ENCODE data around the gene WDR90. TPM values are rescaled to one million over a fixed set of nuclear protein-coding genes. Genes with fewer than 3 reads are reported as not detected.

Gene WDR90
- total RNA-seq, 2 donors from 2014 or later = 49.7 to 130 TPM

DNA sequence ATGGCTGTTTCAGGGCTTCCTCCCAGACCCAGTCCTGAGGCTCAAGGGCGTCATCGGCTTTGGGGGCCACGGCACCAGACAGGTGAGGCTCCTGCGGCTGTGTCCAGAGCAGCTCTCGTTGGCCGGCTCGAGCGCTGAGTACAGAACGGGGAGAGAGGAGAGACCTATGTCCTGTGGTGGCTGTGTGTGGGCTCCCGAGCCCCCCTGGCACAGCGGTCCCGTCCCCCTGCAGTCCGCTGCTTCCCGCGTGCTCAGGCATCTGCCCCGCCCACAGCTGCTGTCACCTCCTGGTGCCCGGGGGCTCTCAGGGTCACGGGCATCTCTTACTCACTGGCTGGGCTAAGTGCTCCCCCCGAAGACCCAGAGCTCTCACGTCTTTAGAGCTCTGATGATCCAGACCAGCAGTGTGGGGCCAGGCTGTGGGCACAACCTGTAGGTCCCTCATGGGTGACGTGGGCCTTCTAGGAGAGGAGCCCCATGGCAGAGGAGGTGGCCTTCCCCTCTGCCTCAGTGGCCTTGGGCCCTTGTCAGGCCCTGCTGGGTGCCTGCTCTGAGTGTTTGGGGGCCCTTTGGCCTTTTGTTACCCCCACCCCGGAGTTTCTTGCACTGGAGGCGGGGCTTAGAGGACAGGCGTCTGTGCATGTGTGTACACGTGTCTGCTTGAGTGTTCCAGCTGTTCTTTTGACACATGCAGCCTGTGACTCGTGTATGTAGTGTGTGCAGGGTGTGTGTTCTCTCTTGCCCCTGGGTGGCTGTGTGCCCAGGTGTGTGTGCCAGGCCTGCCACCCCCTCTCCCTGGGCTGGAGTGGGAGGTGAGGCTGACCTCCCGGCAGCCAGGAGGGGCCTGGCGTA lies 3.5 kb downstream of the WDR90 start:
- H3K4me1 Mint-ChIP-seq (ENCODE audit: low read depth in 2 of 2) = peaks cover 0 to 2% of the 10 kb centered on the region in 2 donors
- H3K27ac Mint-ChIP-seq = no peak overlapping the region
- DNase-seq (ENCODE audit: low spot score) = no peak
- no peaks in the 10 kb centered on the region for H3K27me3 Mint-ChIP-seq
- no peaks in the 10 kb centered on the region for H3K36me3 Mint-ChIP-seq
- no peak for ATAC-seq
- no peaks in the 10 kb centered on the region for H3K9me3 Mint-ChIP-seq
- no peak overlapping the region for H3K4me3 Mint-ChIP-seq

DNA sequence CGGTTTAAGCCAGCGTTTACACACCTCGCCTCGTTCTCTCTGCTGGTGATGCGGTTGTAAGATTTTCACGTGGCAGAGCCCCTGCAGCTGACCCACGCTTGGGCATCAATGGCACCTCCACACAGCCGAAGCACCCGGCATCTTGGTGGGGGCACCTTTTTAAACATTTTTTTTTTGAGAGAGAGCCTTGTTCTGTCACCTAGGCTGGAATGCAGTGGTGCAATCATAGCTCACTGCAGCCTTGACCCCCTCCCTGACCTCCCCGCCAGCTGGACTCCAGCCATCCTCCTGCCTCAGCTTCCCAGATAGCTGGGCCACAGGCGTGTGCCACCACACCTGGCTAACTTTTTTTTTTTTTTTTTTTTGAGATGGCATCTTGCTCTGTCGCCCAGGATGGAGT lies 4.9 kb downstream of the WDR90 start:
- peaks cover 0 to 2% of the 10 kb centered on the region in 2 donors for H3K4me1 Mint-ChIP-seq (ENCODE audit: low read depth in 2 of 2)
- no peak for ATAC-seq
- no peak overlapping the region for H3K4me3 Mint-ChIP-seq

DNA sequence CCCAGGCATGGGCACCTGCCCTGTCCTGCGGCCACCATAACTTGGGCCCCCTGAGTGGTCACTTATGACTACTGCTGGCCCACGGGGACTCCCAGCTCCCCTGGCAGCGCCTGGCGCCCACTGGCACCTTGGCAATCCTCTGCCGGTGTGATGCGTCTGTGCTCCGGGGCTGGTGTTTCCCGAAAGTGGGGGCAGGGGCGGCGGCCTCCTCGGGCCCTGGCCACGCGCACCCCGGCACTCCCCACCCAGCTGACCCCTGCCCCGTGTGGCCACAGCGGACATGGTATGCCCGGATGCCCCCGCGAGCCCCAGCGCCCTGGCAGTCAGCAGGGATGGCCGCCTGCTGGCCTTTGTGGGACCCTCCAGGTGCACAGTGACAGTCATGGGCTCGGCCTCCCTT lies 8.3 kb downstream of the WDR90 start:
- no peak overlapping the region for H3K27ac Mint-ChIP-seq
- H3K9me3 Mint-ChIP-seq = no peaks in the 10 kb centered on the region
- H3K36me3 Mint-ChIP-seq = no peaks in the 10 kb centered on the region
- no peak overlapping the region for H3K4me3 Mint-ChIP-seq
- DNase-seq (ENCODE audit: low spot score) (no peak), ATAC-seq (no peak)
- H3K27me3 Mint-ChIP-seq = no peaks in the 10 kb centered on the region
- peaks cover 6 to 8% of the 10 kb centered on the region in 2 donors for H3K4me1 Mint-ChIP-seq (ENCODE audit: low read depth in 2 of 2)

More for the DNA sequence above, 4.9 kb downstream of the WDR90 start:
- H3K36me3 Mint-ChIP-seq = no peaks in the 10 kb centered on the region
- no peak for DNase-seq (ENCODE audit: low spot score)
- H3K9me3 Mint-ChIP-seq = no peaks in the 10 kb centered on the region
- H3K27ac Mint-ChIP-seq = no peak overlapping the region
- H3K27me3 Mint-ChIP-seq = no peaks in the 10 kb centered on the region

DNA sequence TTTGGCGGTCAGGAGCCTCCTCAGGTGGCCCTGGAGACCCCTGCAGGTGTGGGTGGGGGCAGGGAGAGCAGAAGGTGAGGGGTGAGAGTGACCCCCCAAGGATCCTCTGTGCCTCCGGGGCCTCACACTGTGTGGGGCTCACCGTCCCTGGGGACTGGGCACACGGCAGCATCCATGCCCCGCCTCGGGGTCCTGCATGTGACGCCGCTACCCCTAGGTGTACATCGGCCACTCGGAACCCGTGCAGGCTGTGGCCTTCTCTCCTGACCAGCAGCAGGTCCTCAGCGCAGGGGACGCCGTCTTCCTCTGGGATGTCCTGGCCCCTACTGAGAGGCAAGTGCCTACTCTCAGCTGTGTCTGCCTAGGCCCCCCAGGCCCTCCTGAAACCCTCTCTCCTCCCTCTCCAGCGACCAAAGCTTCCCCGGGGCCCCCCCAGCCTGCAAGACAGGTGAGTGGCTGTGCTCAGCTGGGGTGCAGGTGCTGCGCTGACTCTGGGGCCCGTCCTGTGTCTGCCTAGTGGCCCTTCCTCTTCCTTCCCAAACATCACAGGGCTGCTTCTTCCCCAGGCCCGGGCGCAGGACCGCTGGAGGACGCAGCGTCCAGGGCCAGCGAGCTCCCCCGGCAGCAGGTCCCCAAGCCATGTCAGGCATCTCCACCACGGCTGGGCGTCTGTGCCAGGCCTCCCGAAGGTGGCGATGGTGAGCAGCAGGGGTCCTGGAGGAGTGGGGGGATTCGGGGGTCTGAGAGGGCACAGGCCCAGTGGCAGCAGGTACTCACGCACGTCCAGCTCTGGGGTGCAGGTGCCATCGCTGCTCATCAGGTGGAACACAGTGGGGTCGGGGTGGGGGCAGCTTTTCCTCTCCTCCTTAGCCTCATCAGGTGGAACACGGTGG lies 9.8 kb downstream of the WDR90 start:
- no peaks in the 10 kb centered on the region for H3K27me3 Mint-ChIP-seq
- no peak for DNase-seq (ENCODE audit: low spot score)
- peaks cover 6 to 8% of the 10 kb centered on the region in 2 donors for H3K4me1 Mint-ChIP-seq (ENCODE audit: low read depth in 2 of 2)
- no peak for ATAC-seq
- H3K27ac Mint-ChIP-seq = no peak overlapping the region
- no peaks in the 10 kb centered on the region for H3K36me3 Mint-ChIP-seq
- H3K4me3 Mint-ChIP-seq = no peak overlapping the region
- no peaks in the 10 kb centered on the region for H3K9me3 Mint-ChIP-seq

DNA sequence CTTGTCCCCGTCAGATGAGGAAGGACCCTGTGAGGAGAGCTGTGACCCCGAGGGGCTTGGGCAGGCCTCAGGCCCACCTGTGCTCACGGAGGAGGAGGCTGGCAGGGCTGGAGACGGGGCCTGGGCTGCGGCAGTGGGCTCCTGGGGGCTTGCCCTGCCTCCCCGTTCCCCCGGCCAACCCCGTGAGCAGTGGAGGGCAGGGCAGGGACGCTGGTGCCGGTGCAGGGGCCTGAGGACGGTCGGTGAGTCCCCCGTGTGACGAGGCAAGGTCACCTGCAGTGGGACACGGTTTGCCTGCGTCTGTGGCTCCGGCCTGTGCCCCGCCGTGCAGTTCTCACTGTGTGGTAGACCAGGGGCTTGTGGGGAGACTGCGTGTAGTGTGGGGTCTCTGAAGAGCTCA lies 10.5 kb downstream of the WDR90 start:
- ATAC-seq = no peak
- Mint-ChIP-seq H3K27me3 (no peaks in the 10 kb centered on the region), H3K4me1 (ENCODE audit: low read depth in 2 of 2) (peaks cover 6 to 8% of the 10 kb centered on the region in 2 donors), H3K4me3 (no peak overlapping the region), H3K9me3 (no peaks in the 10 kb centered on the region), H3K36me3 (no peaks in the 10 kb centered on the region), H3K27ac (no peak overlapping the region)
- DNase-seq (ENCODE audit: low spot score) = no peak

DNA sequence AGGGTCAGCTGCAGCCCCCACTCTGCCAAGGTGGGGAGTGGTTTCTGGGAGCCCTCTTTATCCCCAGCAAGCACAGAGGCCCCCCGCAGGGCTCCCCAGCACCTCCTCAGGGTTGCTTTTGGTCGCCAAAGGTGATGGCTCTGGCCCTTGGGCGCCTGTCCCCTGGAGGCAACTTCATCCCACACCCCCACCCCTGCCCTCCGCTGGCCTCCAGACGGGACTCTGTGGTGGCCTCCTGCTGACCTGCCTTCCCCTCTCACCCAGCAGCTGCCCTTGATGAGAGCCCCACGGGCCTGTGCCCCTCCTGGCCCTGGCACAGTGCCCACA lies 10.9 kb downstream of the WDR90 start:
- H3K27me3 Mint-ChIP-seq = no peaks in the 10 kb centered on the region
- no peaks in the 10 kb centered on the region for H3K36me3 Mint-ChIP-seq
- DNase-seq (ENCODE audit: low spot score) (no peak), ATAC-seq (no peak)
- no peaks in the 10 kb centered on the region for H3K9me3 Mint-ChIP-seq
- no peak overlapping the region for H3K27ac Mint-ChIP-seq
- no peak overlapping the region for H3K4me3 Mint-ChIP-seq
- peaks cover 6 to 8% of the 10 kb centered on the region in 2 donors for H3K4me1 Mint-ChIP-seq (ENCODE audit: low read depth in 2 of 2)

DNA sequence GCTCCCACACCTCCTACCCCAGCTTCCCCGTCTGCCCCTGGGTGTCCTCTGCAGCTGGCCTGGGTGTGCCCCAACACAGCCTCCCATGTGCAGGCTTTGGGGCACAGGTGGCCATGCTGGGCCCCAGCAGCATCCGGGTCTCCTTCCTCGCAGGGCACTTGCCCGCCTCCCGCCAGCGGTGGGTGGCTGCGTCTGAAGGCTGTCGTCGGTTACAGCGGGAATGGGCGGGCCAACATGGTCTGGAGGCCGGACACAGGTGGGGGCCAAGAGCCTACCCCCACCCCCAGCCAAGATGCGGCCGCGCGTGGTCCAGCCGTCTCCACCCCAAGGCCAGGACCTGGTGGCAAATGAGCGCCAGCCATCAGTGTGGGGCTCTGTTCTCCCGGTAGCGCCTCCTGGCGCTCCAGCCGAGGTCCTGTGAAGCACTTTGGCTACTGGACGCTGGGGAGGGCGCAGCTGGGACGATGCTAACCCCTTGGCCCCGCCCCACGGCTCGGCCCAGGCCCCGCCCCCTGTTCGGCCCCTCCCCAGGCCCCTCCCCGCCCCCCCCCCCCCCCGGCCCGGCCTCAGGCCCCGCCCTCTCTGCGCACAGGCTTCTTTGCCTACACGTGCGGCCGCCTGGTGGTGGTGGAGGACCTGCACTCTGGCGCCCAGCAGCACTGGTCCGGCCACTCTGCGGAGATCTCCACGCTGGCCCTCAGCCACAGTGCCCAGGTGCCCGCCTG lies 11.5 kb downstream of the WDR90 start:
- Mint-ChIP-seq H3K4me3 (peak overlapping the region; percentile 15), H3K36me3 (no peaks in the 10 kb centered on the region)

DNA sequence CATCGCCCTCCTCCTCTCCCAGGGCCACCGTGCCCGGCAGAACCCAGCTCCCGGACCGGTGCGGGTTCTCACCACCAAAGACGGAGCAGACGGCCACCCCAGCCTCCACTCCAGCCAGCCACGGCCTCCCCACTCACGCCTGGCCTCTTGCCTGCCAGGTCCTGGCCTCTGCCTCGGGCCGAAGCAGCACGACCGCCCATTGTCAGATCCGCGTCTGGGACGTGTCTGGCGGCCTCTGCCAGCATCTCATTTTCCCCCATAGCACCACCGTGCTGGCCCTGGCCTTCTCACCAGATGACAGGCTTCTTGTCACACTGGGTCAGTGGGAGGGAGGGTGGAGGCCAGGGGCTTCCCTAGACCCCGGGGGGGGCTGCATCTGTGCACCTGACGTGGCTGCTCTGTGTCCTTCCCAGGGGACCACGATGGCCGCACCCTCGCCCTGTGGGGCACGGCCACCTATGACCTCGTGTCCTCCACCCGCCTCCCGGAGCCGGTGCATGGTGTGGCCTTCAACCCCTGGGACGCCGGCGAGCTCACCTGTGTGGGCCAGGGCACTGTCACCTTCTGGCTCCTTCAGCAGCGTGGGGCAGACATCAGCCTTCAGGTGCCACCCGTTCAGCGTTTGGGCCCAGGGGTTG lies 12.1 kb downstream of the WDR90 start:
- DNase-seq (ENCODE audit: low spot score) (no peak), ATAC-seq (no peak)
- Mint-ChIP-seq H3K4me1 (ENCODE audit: low read depth in 2 of 2) (peaks cover 6 to 8% of the 10 kb centered on the region in 2 donors), H3K9me3 (no peaks in the 10 kb centered on the region), H3K36me3 (no peaks in the 10 kb centered on the region), H3K4me3 (no peak overlapping the region), H3K27ac (no peak overlapping the region), H3K27me3 (no peaks in the 10 kb centered on the region)

More for the DNA sequence above, 11.5 kb downstream of the WDR90 start:
- peaks cover 6 to 8% of the 10 kb centered on the region in 2 donors for H3K4me1 Mint-ChIP-seq (ENCODE audit: low read depth in 2 of 2)
- no peaks in the 10 kb centered on the region for H3K9me3 Mint-ChIP-seq
- DNase-seq (ENCODE audit: low spot score) (peak; percentile 85), ATAC-seq (peak; percentile 85 to 93)
- no peak overlapping the region for H3K27ac Mint-ChIP-seq
- no peaks in the 10 kb centered on the region for H3K27me3 Mint-ChIP-seq

DNA sequence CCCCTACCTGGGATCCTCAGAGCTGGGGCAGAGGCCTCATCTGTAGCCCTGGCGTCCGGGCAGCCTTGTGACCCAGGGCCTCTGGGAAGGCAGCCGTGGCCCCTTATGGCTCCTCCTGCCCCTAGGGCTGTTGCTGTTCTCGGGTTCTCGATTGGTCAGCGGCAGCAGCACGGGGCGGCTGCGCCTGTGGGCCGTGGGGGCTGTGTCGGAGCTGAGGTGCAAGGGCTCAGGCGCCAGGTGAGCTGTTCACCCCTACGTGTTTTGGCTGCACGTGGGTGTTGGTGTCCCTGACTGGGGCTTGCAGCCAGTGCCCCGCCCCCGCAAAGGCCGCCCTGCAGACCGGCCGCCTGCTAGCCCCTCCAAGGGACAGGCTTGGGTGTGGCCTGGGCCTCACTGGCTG lies 12.9 kb downstream of the WDR90 start:
- Mint-ChIP-seq H3K4me3 (no peak overlapping the region), H3K9me3 (no peaks in the 10 kb centered on the region), H3K27me3 (no peaks in the 10 kb centered on the region), H3K4me1 (ENCODE audit: low read depth in 2 of 2) (peaks cover 6 to 8% of the 10 kb centered on the region in 2 donors), H3K36me3 (no peaks in the 10 kb centered on the region), H3K27ac (no peak overlapping the region)
- ATAC-seq (no peak), DNase-seq (ENCODE audit: low spot score) (no peak)

DNA sequence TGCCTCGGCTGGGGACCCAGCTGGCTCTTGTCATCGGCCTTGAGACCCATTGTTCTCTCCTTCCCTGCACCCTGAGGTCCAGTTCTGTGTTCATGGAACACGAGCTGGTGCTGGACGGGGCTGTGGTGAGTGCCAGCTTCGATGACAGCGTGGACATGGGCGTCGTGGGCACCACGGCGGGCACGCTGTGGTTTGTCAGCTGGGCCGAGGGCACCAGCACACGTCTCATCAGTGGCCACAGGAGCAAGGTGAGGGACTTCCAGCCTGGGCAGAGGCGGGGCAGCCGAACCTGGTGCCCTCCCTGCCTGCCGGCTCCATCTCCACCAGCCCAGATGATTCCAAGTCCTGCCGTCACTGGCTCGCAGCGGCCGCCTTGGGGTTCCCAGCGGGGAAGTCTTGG lies 13.4 kb downstream of the WDR90 start:
- DNase-seq (ENCODE audit: low spot score) (no peak), ATAC-seq (no peak)
- Mint-ChIP-seq H3K4me3 (no peak overlapping the region), H3K36me3 (no peaks in the 10 kb centered on the region), H3K27ac (no peak overlapping the region), H3K27me3 (no peaks in the 10 kb centered on the region), H3K4me1 (ENCODE audit: low read depth in 2 of 2) (peaks cover 6 to 8% of the 10 kb centered on the region in 2 donors), H3K9me3 (no peaks in the 10 kb centered on the region)

DNA sequence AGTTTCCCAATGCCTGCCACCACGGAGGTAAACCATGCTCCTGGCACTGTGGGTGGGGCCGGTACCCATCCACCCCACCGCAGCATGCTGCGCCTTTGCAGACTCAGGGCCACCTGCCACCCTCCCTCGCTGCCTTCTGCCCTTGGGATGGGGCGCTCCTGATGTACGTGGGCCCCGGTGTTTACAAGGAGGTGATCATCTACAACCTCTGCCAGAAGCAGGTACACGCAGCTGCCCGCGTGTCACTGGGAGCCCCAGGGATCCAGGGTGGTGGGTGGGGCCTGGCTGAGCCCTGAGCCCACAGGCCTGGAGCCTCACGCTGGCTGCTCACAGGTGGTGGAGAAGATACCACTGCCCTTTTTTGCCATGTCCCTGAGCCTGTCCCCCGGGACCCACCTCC lies 17.4 kb downstream of the WDR90 start:
- ATAC-seq (no peak), DNase-seq (ENCODE audit: low spot score) (no peak)
- no peaks in the 10 kb centered on the region for H3K9me3 Mint-ChIP-seq
- no peaks in the 10 kb centered on the region for H3K36me3 Mint-ChIP-seq
- H3K4me3 Mint-ChIP-seq = no peak overlapping the region
- H3K27me3 Mint-ChIP-seq = no peaks in the 10 kb centered on the region
- peaks cover 0 to 3% of the 10 kb centered on the region in 2 donors for H3K4me1 Mint-ChIP-seq (ENCODE audit: low read depth in 2 of 2)
- no peak overlapping the region for H3K27ac Mint-ChIP-seq

DNA sequence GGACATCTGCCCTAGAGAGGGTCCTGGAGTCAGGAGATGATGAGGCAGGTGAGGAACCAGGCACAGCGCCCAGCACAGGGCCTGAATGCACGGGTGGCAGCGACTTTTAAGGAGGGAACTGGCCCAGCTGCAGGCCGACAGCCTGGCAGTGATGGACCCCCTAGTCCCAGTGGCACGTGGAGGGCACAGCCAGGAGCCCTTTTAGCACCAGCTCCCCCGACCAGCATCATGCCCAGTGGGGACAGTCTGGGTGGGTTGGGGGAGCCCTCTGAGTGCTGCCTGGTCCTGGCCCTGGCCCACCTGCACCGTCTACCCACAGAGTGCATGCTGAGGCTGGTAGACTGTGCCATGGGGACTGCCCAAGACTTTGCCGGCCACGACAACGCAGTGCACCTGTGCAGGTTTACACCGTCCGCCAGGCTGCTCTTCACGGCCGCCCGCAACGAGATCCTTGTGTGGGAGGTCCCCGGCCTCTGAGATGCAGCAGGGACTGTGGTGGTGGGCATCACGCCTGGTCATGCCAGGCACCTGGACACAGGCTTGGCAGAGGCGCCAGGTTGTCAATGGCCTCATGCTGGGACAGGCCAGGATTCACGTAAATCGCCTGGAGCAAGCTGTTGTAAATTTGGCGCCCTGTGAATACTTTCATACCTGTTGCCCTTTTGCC lies 18.1 kb downstream of the WDR90 start:
- ATAC-seq = no peak

More for the DNA sequence above, 18.1 kb downstream of the WDR90 start:
- peaks cover 0 to 3% of the 10 kb centered on the region in 2 donors for H3K4me1 Mint-ChIP-seq (ENCODE audit: low read depth in 2 of 2)
- no peaks in the 10 kb centered on the region for H3K36me3 Mint-ChIP-seq
- peak overlapping the region; percentile 75 for H3K4me3 Mint-ChIP-seq
- peak overlapping the region in 1 of 2 donors; percentile 78 for H3K27ac Mint-ChIP-seq
- H3K27me3 Mint-ChIP-seq = no peaks in the 10 kb centered on the region
- DNase-seq (ENCODE audit: low spot score) = no peak
- H3K9me3 Mint-ChIP-seq = no peaks in the 10 kb centered on the region
